Medulla oblongata (tissue), 1 donor: ENCODE data around the gene BLMH.
"Not testable (repeated sequence)": the region's sequence is repeated elsewhere in the genome, so short reads cannot be mapped to it uniquely, and the experiment has no call there.

Experiments used
- DNase-seq: peaks from one replicate; pipeline ENCODE4 v3.0.0-alpha.2; 2015; ENCODE audit errors: extremely low spot score

The BLMH gene

GRCh38 chr17:30228011-30228410 lies 63.7 kb downstream of the BLMH start:
- DNase-seq = no peak

GRCh38 chr17:30226878-30227277 lies 64.9 kb downstream of the BLMH start:
- no peak for DNase-seq

- no peak for DNase-seq
Measured at GRCh38 chr17:30225919-30226553, 65.7 kb downstream of the BLMH start.

GRCh38 chr17:30225112-30225511 lies 66.6 kb downstream of the BLMH start:
- DNase-seq = no peak

- DNase-seq = no peak
Measured at GRCh38 chr17:30224419-30224960, 67.3 kb downstream of the BLMH start.

- DNase-seq = no peak
Measured at GRCh38 chr17:30222721-30223175, 69.0 kb downstream of the BLMH start.

- DNase-seq = no peak
Measured at GRCh38 chr17:30222251-30222650, 69.5 kb downstream of the BLMH start.

GRCh38 chr17:30221346-30221745 lies 70.4 kb downstream of the BLMH start:
- no peak for DNase-seq

- no peak for DNase-seq
Measured at GRCh38 chr17:30220414-30220813, 71.3 kb downstream of the BLMH start.

GRCh38 chr17:30219833-30220232 lies 71.9 kb downstream of the BLMH start:
- DNase-seq = no peak

GRCh38 chr17:30219315-30219714 lies 72.4 kb downstream of the BLMH start:
- no peak for DNase-seq

GRCh38 chr17:30218799-30219198 lies 72.9 kb downstream of the BLMH start:
- DNase-seq = no peak

GRCh38 chr17:30217746-30218245 lies 73.9 kb downstream of the BLMH start:
- no peak for DNase-seq

- DNase-seq = no peak
Measured at GRCh38 chr17:30217054-30217453, 74.7 kb downstream of the BLMH start.

- DNase-seq = no peak
Measured at GRCh38 chr17:30212750-30213149, 79.0 kb downstream of the BLMH start.

GRCh38 chr17:30211371-30211770 lies 80.4 kb downstream of the BLMH start:
- DNase-seq = no peak

- DNase-seq = no peak
Measured at GRCh38 chr17:30210901-30211300, 80.8 kb downstream of the BLMH start.

- DNase-seq = no peak
Measured at GRCh38 chr17:30210366-30210765, 81.4 kb downstream of the BLMH start.

- DNase-seq = no peak
Measured at GRCh38 chr17:30209930-30210329, 81.8 kb downstream of the BLMH start.

GRCh38 chr17:30208214-30208613 lies 83.5 kb downstream of the BLMH start:
- DNase-seq = no peak

GRCh38 chr17:30207655-30208054 lies 84.1 kb downstream of the BLMH start:
- DNase-seq = no peak

- no peak for DNase-seq
Measured at GRCh38 chr17:30203471-30203981, 88.2 kb downstream of the BLMH start.

- not testable (repeated sequence) for DNase-seq
Measured at GRCh38 chr17:30200656-30201055, 91.1 kb downstream of the BLMH start.
